ENCODE measurements around the gene AGBL1.

DNA sequence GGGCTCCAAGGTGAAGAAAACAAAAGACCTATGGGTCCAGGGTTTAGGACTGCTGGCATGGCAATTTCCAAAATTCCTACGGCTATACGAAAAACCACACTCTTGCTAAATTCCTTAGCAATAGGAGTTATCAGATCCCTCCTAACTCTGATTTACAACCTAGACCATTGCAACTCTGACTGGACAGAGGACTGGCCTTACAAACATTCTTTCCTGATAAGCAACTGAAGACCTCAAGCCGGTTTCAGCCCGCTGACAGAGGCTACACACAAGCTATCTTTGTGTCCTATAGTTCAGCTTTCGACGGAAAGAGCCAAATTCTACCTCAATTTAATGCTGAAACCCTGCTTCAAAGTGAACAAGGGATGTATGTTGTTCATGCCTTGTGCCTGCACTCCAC lies 38.3 kb upstream of the AGBL1 start:
- TF ChIP-seq POLR2A (IDR thresholded peaks at IDR 0.05; ENCODE audit: low read depth, low read length) (no peak), POLR2AphosphoS5 (IDR thresholded peaks at IDR 0.05; ENCODE audit: low read depth, low read length) (no peak), TAF1 (IDR thresholded peaks at IDR 0.05; ENCODE audit: borderline replicate concordance, low read depth, low read length) (no peak)

All from GM12892 (cell line).